NCI-H2171 treated with DMSO at 0.1 percent for 48 hours (cell line): ENCODE results near the gene PCDH9.
"Not testable (repeated sequence)": the region's sequence is repeated elsewhere in the genome, so short reads cannot be mapped to it uniquely, and the experiment has no call there.

Experiments used
- DNase-seq: peaks from one replicate; lab custom pipeline; 2025; lab: John Stamatoyannopoulos, UW

The PCDH9 gene

GRCh38 chr13:66899955-66900354 is 330.2 kb downstream of the PCDH9 start:
- DNase-seq, result peak; percentile 17

- no peak for DNase-seq
These were observed 333.2 kb downstream of the PCDH9 start for GRCh38 chr13:66896933-66897332.

- DNase-seq, result peak; percentile 20
These were observed 334.4 kb downstream of the PCDH9 start for GRCh38 chr13:66895780-66896179.

- no peak for DNase-seq
These were observed 334.8 kb downstream of the PCDH9 start for GRCh38 chr13:66895320-66895719.

GRCh38 chr13:66888698-66889097 is 341.4 kb downstream of the PCDH9 start:
- DNase-seq, result no peak

GRCh38 chr13:66887088-66887487 is 343.0 kb downstream of the PCDH9 start:
- DNase-seq, result peak; percentile 83

- DNase-seq, result peak; percentile 37
These were observed 343.9 kb downstream of the PCDH9 start for GRCh38 chr13:66886264-66886663.

- DNase-seq, result not testable (repeated sequence)
These were observed 349.0 kb downstream of the PCDH9 start for GRCh38 chr13:66881170-66881569.

- no peak for DNase-seq
These were observed 350.1 kb downstream of the PCDH9 start for GRCh38 chr13:66879988-66880387.

- no peak for DNase-seq
These were observed 354.9 kb downstream of the PCDH9 start for GRCh38 chr13:66875264-66875663.

GRCh38 chr13:66864627-66865026 is 365.5 kb downstream of the PCDH9 start:
- no peak for DNase-seq

- DNase-seq, result peak; percentile 55
These were observed 369.2 kb downstream of the PCDH9 start for GRCh38 chr13:66860878-66861417.

GRCh38 chr13:66859934-66860877 is 369.9 kb downstream of the PCDH9 start:
- no peak for DNase-seq

- DNase-seq, result no peak
These were observed 371.1 kb downstream of the PCDH9 start for GRCh38 chr13:66859078-66859477.

GRCh38 chr13:66858163-66858562 is 372.0 kb downstream of the PCDH9 start:
- no peak for DNase-seq

- no peak for DNase-seq
These were observed 375.0 kb downstream of the PCDH9 start for GRCh38 chr13:66855131-66855530.

GRCh38 chr13:66853564-66853963 is 376.6 kb downstream of the PCDH9 start:
- DNase-seq, result no peak

- DNase-seq, result no peak
These were observed 380.4 kb downstream of the PCDH9 start for GRCh38 chr13:66849706-66850105.

GRCh38 chr13:66847541-66847940 is 382.6 kb downstream of the PCDH9 start:
- DNase-seq, result no peak

GRCh38 chr13:66845393-66845792 is 384.7 kb downstream of the PCDH9 start:
- no peak for DNase-seq

GRCh38 chr13:66844933-66845332 is 385.2 kb downstream of the PCDH9 start:
- no peak for DNase-seq

GRCh38 chr13:66842766-66843165 is 387.4 kb downstream of the PCDH9 start:
- peak; percentile 49 for DNase-seq

- DNase-seq, result peak; percentile 100
These were observed 389.5 kb downstream of the PCDH9 start for GRCh38 chr13:66840621-66841020.
